ENCODE data around the gene KLKB1. TPM values are rescaled to one million over a fixed set of nuclear protein-coding genes. Genes with fewer than 3 reads are reported as not detected.

Gene KLKB1
- total RNA-seq, 6 experiments from 2014 or later: not detected

DNA sequence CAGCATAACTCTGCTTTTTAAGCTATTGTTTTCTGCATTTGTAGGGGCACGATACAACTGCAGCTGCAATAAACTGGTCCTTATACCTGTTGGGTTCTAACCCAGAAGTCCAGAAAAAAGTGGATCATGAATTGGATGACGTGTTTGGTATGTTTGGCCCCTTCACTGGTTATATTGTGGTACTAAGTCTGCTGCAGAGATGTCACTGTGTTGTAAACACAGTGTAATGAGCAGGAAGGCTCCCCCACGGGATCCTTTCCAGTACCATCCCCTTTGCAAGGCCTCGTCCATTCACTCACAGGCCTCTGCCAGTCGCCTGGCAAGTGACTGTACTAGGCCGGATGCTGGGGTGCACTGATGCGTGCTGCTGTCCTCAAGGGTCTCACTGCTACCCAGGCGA is 22.2 kb upstream of the KLKB1 start:
- peaks cover 7% of the 10 kb centered on the region for H3K36me3 Mint-ChIP-seq (ENCODE audit: low read depth)
- peaks cover 4% of the 10 kb centered on the region; the same call in 1 of the 2 replicates for H3K9me3 Mint-ChIP-seq
- no peaks in the 10 kb centered on the region for H3K4me1 Mint-ChIP-seq (ENCODE audit: low read depth)
- DNase-seq: no peak
- TF ChIP-seq CTCF (IDR thresholded peaks at IDR 0.05): no peak
- H3K4me3 Mint-ChIP-seq: no peak overlapping the region
- H3K27ac Mint-ChIP-seq: no peak overlapping the region
- H3K27me3 Mint-ChIP-seq (ENCODE audit: insufficient read depth): no peaks in the 10 kb centered on the region; the same call in 1 of the 2 replicates

DNA sequence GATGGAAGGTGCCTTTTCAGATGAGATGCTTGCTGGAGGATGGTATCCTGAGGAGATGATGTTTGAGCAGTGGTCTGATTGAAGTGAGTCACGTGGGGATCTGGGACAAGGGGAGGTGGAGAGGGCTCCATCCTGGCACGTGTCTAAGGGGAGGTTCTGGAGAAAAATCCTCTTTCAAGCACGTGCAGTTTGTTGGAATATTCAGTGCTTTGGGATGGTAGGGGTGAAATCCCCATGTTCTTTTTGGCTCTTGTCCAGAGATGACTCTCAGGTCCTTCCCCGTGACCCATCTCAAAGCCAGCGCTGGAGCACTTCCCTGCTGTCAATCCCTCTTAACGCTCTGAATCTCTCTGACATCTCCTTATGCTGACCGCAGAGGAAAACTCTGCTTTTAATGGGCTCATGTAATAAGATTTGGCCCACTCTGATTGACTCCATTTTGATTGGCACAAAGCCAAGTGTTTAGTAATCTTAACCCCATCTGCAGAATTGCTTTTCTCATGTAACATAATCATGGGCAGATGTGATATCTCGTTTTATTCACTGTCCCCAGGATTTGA is 10.8 kb upstream of the KLKB1 start:
- H3K36me3 Mint-ChIP-seq (ENCODE audit: low read depth): no peaks in the 10 kb centered on the region

GRCh38 chr4:186217733-186218293 is 9.5 kb upstream of the KLKB1 start:
- DNase-seq: no peak
- H3K27ac Mint-ChIP-seq: no peak overlapping the region
- no peaks in the 10 kb centered on the region for H3K36me3 Mint-ChIP-seq (ENCODE audit: low read depth)
- no peaks in the 10 kb centered on the region for H3K9me3 Mint-ChIP-seq
- no peak for TF ChIP-seq CTCF (IDR thresholded peaks at IDR 0.05)
- H3K27me3 Mint-ChIP-seq (ENCODE audit: insufficient read depth): no peaks in the 10 kb centered on the region; the same call in 1 of the 2 replicates
- H3K4me1 Mint-ChIP-seq (ENCODE audit: low read depth): no peaks in the 10 kb centered on the region
- no peak overlapping the region for H3K4me3 Mint-ChIP-seq

More for the DNA sequence above, 10.8 kb upstream of the KLKB1 start:
- no peak for DNase-seq
- H3K4me3 Mint-ChIP-seq: no peak overlapping the region
- H3K4me1 Mint-ChIP-seq (ENCODE audit: low read depth): no peaks in the 10 kb centered on the region
- no peak overlapping the region for H3K27ac Mint-ChIP-seq
- TF ChIP-seq CTCF (IDR thresholded peaks at IDR 0.05): no peak
- H3K9me3 Mint-ChIP-seq: no peaks in the 10 kb centered on the region
- H3K27me3 Mint-ChIP-seq (ENCODE audit: insufficient read depth): no peaks in the 10 kb centered on the region; the same call in 1 of the 2 replicates

- H3K27me3 Mint-ChIP-seq (ENCODE audit: insufficient read depth): peaks cover 2% of the 10 kb centered on the region
- no peak for DNase-seq
- TF ChIP-seq CTCF (IDR thresholded peaks at IDR 0.05): no peak
- H3K36me3 Mint-ChIP-seq (ENCODE audit: low read depth): peaks cover 5% of the 10 kb centered on the region; the same call in 1 of the 2 replicates
- no peaks in the 10 kb centered on the region for H3K4me1 Mint-ChIP-seq (ENCODE audit: low read depth)
- no peak overlapping the region for H3K27ac Mint-ChIP-seq
- no peak overlapping the region for H3K4me3 Mint-ChIP-seq
- H3K9me3 Mint-ChIP-seq: peaks cover 25% of the 10 kb centered on the region
Measured at GRCh38 chr4:186221624-186222023, 5.7 kb upstream of the KLKB1 start.

GRCh38 chr4:186225848-186226247 is 1.5 kb upstream of the KLKB1 start:
- Mint-ChIP-seq H3K27ac (no peak overlapping the region), H3K9me3 (peaks cover 29% of the 10 kb centered on the region)

More at GRCh38 chr4:186225848-186226247, 1.5 kb upstream of the KLKB1 start:
- no peak for TF ChIP-seq CTCF (IDR thresholded peaks at IDR 0.05)
- Mint-ChIP-seq H3K4me1 (ENCODE audit: low read depth) (no peaks in the 10 kb centered on the region), H3K27me3 (ENCODE audit: insufficient read depth) (peaks cover 2% of the 10 kb centered on the region; the same call in 1 of the 2 replicates), H3K4me3 (no peak overlapping the region), H3K36me3 (ENCODE audit: low read depth) (peaks cover 5% of the 10 kb centered on the region; the same call in 1 of the 2 replicates)
- DNase-seq: no peak
